Measurements from ENCODE around the gene MCAT. TPM values are rescaled to one million over a fixed set of nuclear protein-coding genes. Genes with fewer than 3 reads are reported as not detected.

The MCAT gene
- total and polyA plus RNA-seq, 2 donors (not counting 1 experiment from before 2014, with no cell fraction given) = 8.4 to 10.1 TPM

- no peak for TF ChIP-seq EZH2 (IDR thresholded peaks at IDR 0.05; ENCODE audit: borderline replicate concordance, insufficient read depth, low read depth, low read length, poor library complexity, severe bottlenecking)
- no peak for TF ChIP-seq CTCF (IDR thresholded peaks at IDR 0.05)
- peaks cover 8% of the 10 kb centered on the region for H4K20me1 ChIP-seq (ENCODE audit: control insufficient read depth, insufficient read depth, low read length, poor library complexity, severe bottlenecking)
- intact Hi-C loops (cut with micrococcal nuclease) = loop anchor here (2.0 kb wide), 2 partner anchors 22 to 26 kb away; partner anchors contain the start of gene TTLL1
- H3K4me1 ChIP-seq (ENCODE audit: control insufficient read depth in 2 of 2, insufficient read depth in 2 of 2, low read length in 2 of 2) = peaks cover 38 to 47% of the 10 kb centered on the region in 2 donors
- no peaks in the 10 kb centered on the region for H3K36me3 ChIP-seq (replicated peaks in 1 of 2; ENCODE audit: control extremely low read depth in 1 of 2, control insufficient read depth in 1 of 2, extremely low read depth in 1 of 2, insufficient read depth in 2 of 2, low read length in 1 of 2)
- H3K4me3 Mint-ChIP-seq = peak overlapping the region; percentile 87
- WGBS (ENCODE audit: insufficient coverage) = 3% methylated on average over 86 of the region's 86 CpGs
- ATAC-seq (ENCODE audit: low read depth) (peak; percentile 64), DNase-seq (peak; percentile 75)
- ChIA-PET CTCF (interaction anchor here (0.7 to 2.0 kb wide), 8 partner anchors 10 to 541 kb away, joined by 3 to 9 read pairs (median 4); no protein-coding TSS in a partner anchor), POLR2A (interaction anchor here (0.6 kb wide), 1 partner anchor 302 kb away, joined by 3 read pairs; no protein-coding TSS in a partner anchor)
- H3K4me1 Mint-ChIP-seq = peaks cover 30% of the 10 kb centered on the region
- H3K4me2 ChIP-seq (replicated peaks; ENCODE audit: low read depth, low read length, poor library complexity, severe bottlenecking) = peak overlapping the region; percentile 98
- peak overlapping the region; percentile 41 for H3K27ac Mint-ChIP-seq
- H3K9ac ChIP-seq (ENCODE audit: low read length) = peak overlapping the region; percentile 71
- H3K9me3 Mint-ChIP-seq (ENCODE audit: insufficient read depth) = no peaks in the 10 kb centered on the region
- peaks cover 0 to 9% (median 0%) of the 10 kb centered on the region in 3 donors for H3K9me3 ChIP-seq (ENCODE audit: control extremely low read depth in 1 of 3, control insufficient read depth in 2 of 3, insufficient read depth in 1 of 3, low read length in 2 of 3)
- H3K4me3 ChIP-seq (ENCODE audit: control extremely low read depth in 1 of 5, extremely low read depth in 1 of 5, insufficient read depth in 1 of 5, low read depth in 2 of 5, low read length in 4 of 5) = peak overlapping the region in 4 of 5 experiments; percentile 45 to 73 (median 61)
- no peak overlapping the region for H3K27ac ChIP-seq (ENCODE audit: low read length in 2 of 2)
- H3K27me3 Mint-ChIP-seq = peaks cover 41% of the 10 kb centered on the region
- peaks cover 9% of the 10 kb centered on the region for H3K79me2 ChIP-seq (ENCODE audit: control insufficient read depth, insufficient read depth, low read length)
- H2AFZ ChIP-seq (ENCODE audit: insufficient read depth, low read depth, low read length, poor library complexity, severe bottlenecking) = peak overlapping the region; percentile 78
- H3K27me3 ChIP-seq (replicated peaks in 1 of 4; ENCODE audit: control extremely low read depth in 1 of 4, control insufficient read depth in 3 of 4, insufficient read depth in 4 of 4, low read length in 3 of 4) = peaks cover 0 to 70% (median 34%) of the 10 kb centered on the region in 4 experiments
These were observed 32.1 kb downstream of the MCAT start for GRCh38 chr22:43110927-43111623.
